GM21528 (cell line): ENCODE results near the gene ZNF41.
"Not testable (repeated sequence)": the region's sequence is repeated elsewhere in the genome, so short reads cannot be mapped to it uniquely, and the experiment has no call there.

ENCODE experiments used
- ATAC-seq: cut with Tn5 transposase; IDR thresholded peaks from one replicate; pipeline ENCODE4 v1.9.1; 2021; ENCODE audit warnings: mild to moderate bottlenecking, moderate library complexity; ENCODE audit not compliant: unreplicated experiment, low FRiP score

ZNF41 gene

GRCh38 chrX:47482512-47483305 lies at the start of gene ZNF41:
ZNF41 (minus strand) TSS chrX:47483222; CDS start chrX:47467481, 15,741 bp downstream.
- peak; percentile 89 for ATAC-seq

- ATAC-seq = no peak
Measured at GRCh38 chrX:47530049-47530448, 47.0 kb upstream of the ZNF41 start.

- ATAC-seq = no peak
Measured at GRCh38 chrX:47529548-47529947, 46.5 kb upstream of the ZNF41 start.

DNA sequence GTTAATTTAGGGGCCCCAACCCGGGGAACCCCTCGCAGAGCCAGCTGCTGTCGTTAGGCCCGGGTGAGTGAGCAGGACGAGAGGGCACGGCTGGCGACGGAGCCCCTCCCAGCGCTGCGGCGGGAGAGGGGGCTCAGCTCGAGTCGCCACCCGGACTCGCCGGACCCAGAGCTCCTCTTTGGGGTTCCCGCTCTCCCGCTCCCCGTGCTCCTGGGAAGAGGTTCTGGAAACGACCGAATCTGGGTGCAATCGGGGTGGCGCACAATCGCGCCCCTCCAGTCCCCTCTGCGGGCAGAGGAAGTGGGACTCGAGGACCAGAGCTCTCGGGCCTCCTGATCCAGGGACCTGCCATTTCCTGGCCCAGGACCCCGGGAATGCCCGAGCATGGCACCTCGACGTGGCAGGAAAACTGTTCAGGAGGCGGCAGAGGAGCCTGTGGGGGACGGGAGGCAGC lies 40.7 kb upstream of the ZNF41 start:
- ATAC-seq = no peak

- peak; percentile 74 for ATAC-seq
Measured at GRCh38 chrX:47523297-47523696, 40.3 kb upstream of the ZNF41 start.

GRCh38 chrX:47518144-47518543 lies 35.1 kb upstream of the ZNF41 start:
- ATAC-seq = no peak

DNA sequence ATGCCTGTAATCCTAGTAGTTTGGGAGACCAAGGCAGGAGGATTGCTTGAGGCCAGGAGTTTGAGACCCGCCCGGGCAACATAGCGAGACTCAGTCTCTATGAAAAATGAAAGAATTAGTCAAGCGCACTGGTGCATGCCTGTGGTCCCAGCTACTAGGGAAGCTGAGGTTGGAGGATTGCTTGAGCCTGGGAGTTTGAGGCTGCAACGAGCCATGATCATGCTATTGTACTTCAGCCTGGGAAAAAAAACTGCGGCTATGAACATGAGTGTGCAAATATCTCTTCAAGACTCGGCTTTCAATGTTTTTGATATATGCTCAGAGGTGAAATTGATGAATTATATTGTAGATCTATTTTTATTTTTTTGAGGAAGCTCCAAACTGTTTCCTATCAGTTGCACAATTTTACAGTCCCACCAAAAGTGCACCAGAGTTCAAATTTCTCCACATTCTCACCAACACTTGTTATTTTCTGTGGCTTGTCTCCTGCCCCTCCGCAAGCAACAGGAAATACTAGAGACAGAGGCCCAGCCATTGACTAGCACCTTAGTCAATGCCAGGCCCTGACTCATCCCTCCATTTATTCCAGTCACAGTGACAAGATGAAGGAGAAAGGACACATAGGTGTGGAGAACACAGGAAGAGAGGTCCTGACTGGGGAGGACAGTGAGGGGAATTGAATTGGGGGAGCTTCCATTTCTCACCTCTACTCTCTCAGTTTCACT lies 33.1 kb upstream of the ZNF41 start:
- ATAC-seq = no peak

GRCh38 chrX:47514533-47515235 lies 31.7 kb upstream of the ZNF41 start:
- ATAC-seq = no peak

DNA sequence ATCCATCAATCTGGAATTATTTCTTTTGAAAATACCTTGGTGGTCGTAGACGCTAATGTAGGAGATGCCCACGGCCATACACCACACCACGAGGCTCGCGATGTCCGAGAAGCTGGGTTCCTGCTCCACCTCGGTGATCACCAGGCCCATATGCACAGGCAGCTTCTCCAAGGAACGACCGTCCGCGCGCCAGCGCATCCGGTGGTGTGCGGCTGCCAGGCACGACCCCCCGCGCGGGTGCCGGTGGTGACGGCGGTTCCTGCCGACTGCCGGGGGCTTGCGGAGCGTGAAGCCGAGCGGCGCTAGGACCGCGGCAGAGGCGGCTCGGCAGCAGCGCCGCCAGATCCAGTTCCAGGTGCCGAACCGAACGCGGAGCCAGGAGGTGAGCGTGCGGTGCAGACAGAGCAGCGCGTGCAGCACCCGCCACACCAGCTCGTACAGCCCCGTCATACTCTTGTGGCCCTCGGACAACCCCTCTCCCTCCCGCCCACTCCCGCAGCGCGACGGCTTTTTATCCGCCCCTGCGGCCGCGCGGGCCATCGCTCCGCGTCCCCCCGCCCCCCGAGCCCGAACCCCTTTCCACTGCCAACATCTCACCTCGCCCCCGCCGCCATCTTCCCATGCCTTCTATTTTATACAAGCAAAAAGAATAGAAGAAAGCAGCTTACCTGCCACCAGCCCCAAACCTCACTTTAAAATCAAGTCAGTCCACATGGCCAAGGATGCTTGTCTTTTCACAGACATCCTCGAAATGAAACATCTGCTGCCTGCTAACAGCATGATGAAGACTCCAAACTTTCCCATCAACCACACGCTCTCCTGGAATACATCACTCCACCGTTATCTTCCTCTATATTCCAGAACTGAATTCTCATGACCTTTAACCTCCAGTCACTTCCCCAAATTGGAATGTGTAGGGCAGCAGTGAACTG lies 30.3 kb upstream of the ZNF41 start:
- ATAC-seq = not testable (repeated sequence)

DNA sequence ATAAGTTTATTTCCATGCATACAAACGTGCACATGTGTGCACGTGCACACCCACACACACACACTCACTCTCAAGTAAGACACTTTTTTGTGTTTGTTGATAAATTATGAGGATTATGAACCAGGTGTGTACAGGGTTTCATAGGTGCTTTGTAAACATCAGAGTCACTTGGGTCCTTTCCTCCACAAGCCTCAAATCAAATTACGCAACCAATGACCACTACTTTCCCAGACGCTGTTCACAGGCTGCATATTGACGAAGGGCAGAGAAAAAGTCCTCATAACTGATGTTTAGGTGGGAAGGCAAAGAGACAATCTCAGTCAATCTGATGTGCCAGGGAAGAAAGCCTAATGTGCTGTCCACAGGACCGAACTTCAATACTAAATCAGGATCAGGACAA lies 29.4 kb upstream of the ZNF41 start:
- not testable (repeated sequence) for ATAC-seq

DNA sequence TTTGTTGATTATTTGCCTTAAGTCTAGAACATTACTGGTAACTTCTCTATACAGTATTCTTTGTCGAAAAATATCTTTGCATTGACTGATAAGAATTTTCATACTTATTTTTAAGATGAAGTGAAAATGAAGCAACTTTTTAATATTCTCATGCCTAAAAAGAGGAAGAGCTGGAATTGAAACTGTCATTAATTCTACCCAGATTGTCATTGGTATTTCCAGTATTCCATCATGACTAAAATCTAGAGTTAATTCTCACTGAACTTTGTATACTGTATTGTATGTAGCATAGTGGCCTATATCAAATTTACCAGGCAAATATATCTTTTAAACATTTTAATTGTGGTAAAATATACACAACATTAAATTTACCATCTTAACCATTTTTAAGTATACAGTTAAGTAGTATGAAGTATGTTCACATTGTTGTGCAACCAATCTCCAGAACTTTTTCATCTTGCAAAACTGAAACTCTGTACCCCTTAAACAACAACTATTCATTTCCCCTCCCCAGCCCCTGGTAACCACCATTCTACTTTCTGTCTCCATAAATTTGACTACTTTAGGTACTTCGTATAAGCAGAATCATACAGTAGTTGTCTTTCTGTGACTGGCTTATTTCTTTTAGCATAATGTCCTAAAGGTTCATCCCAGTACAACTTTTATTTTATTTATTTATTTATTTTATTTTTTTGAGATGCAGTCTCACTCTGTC lies 24.3 kb upstream of the ZNF41 start:
- ATAC-seq = no peak

- no peak for ATAC-seq
Measured at GRCh38 chrX:47503151-47503550, 20.1 kb upstream of the ZNF41 start.

DNA sequence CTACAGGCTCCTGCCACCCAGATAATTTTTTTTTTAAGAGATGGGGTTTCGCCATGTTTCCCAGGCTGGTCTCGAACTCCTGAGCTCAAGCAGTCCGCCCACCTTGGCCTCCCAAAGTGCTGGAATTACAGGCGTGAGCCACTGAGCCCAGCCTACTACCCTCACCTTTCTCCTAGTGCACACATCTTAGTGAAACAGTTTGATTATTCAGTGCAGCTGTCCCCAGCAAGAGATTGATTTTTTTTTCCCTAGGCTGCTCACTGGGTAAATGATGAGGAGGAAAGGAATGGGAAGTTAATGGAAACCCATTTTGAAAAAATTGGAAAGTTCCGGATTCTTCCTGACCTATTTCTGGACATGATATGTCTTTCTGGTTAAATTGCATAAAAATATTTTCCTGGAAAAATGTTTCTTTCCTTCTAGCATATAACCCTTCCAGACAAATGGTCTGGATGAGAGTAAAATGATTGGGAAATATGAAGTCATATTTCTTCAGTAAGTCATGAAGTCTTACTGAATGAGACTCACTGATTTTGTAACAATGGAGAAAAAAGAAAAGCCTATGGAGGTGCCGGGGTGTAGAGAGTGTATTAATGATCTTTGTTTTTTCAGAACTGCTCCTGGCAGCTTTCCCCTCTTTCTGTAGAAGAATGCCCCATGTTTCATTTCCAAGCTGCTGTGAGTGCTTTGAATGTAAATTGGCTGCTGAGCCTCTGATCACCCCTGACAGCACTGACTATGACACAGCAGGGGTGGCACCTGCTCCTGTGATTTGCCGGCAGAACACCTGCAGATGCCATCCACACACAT lies 19.5 kb upstream of the ZNF41 start:
- no peak for ATAC-seq

DNA sequence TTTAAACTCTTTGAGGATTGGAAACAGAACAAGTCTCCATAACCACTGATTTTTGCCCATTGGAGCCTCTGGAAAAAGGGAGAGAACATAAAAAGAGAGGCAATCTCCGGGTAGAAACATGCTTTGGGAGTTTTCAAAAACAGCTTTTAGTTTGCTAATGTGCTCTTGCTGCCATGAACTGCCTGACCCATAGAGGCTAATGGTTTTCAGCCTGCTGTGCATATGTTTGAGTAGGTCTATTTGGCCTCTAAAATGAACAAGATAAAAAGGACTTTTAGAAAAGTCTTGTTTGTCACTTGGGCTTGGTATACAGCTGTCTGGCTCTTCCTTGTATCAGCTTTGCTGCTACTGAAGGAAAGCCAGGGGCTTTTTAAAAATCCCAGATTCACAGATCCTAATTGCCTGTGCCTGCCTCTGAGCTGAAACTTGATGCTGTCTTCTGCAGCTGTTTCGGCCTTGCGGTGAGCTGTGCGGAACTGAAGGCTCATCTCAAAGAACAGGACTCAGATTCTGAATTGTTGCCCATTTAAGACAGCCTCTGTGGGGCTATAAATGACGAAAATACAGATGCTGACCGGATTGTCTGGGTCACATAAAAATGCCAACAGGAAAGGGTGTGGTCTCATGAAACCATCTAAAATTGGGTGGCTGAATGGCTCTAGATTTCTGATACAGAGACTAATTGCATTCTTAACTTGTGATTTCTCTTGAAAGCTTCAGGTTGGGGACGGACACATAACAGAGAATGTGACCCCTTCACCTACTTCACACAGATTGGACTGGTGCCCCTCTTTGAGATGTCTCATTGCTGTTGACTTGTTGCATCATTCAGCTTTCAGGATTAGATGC lies 18.4 kb upstream of the ZNF41 start:
- ATAC-seq = no peak

DNA sequence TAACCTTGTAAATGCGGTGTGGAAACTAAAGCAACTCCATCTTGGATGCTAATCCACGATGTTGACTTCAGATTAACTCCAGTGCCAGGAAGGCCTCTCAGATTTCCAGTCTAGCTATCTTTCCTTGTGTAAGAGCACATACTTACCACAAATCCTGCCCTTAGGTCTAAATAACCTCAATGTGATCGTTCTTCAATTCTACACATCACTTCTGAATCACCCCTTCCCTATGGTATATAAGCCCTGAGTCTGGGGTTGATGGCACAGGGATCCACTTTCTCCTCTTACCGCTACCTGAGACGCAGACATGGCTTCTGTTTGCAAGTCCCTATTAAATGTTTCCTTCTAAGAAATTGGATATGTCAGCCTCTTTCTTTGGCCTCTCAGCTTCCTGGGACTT lies 17.5 kb upstream of the ZNF41 start:
- no peak for ATAC-seq

GRCh38 chrX:47499293-47499692 lies 16.3 kb upstream of the ZNF41 start:
- no peak for ATAC-seq

- ATAC-seq = no peak
Measured at GRCh38 chrX:47498411-47498810, 15.4 kb upstream of the ZNF41 start.
